Stimulated activated CD4-positive, alpha-beta T cell treated with anti-CD3 and anti-CD28 coated beads, Interleukin-4, amount 100 ng/mL, for 1 hour (primary cell): ENCODE data around the gene SYNC.
"Not testable (repeated sequence)": the region's sequence is repeated elsewhere in the genome, so short reads cannot be mapped to it uniquely, and the experiment has no call there.

ENCODE experiments used
- DNase-seq: peaks from one replicate; pipeline ENCODE4 v3.0.0-alpha.2; 2020

Gene SYNC

GRCh38 chr1:32724678-32725614 lies 22.4 kb upstream of the SYNC start:
- DNase-seq: peak; percentile 21

- no peak for DNase-seq
These were observed 17.2 kb upstream of the SYNC start for GRCh38 chr1:32719681-32720275.

DNA sequence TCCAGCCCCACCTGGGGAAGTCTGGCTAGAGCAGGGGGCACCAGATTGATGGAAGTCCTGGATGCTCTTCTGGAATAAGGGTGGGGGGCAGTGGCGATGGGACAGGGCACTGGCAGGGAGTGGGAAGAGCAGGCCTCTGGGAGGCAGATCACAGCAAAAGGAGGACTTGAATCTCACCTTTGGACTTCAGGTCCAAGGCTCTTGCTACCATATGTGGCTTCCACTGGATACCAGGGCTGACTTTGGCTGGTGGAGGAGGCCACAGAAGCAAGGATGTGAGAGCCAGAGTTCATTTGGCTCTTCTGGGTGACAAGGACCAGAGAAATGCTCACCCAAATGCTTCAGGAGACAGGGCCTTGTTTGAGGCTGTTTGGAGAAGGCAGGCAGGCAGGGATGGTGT lies 16.0 kb upstream of the SYNC start:
- no peak for DNase-seq

GRCh38 chr1:32718036-32718435 lies 15.5 kb upstream of the SYNC start:
- no peak for DNase-seq

GRCh38 chr1:32717503-32717902 lies 14.9 kb upstream of the SYNC start:
- DNase-seq: no peak

DNA sequence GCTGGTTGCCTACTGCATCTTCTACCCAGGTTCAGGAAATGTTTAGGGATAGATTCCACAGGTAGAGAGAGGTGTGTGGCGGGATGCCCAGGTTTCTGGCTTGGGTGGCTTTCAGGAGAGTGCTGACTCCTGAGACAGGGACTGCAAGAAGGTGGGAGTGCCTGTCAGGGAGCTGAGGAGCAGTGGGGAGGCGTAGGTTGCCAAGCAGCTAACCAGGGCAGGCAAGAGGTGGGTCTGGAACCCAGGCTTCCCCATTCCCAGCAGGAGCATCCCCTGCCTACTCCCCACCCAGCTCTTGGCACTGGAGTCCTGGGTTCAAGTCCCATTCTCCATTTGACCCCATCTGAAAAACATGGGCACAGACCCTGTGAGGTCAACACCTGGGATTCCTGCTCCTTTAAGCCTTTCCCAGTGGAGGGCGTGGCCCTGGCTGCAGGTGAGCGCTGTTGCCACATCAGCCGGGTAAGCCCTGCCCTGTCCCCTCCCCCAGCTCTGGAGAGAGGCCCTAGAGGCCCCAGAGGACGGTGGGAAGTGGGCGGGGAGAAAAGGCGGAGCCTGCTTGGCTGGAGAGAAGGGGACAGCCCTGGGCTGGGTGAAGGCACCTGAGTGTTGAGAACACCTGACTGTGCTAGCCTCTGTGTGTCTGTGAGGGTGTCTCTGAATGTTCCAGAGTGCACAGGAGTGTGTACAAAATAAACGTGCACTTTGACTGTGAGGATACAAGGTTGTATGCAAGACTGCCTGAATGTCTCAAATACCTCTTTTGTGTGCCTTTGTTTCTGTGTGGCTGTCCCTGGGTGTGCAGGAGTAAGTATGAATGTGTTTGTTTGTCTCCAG lies 14.0 kb upstream of the SYNC start:
- peak; percentile 59 for DNase-seq

DNA sequence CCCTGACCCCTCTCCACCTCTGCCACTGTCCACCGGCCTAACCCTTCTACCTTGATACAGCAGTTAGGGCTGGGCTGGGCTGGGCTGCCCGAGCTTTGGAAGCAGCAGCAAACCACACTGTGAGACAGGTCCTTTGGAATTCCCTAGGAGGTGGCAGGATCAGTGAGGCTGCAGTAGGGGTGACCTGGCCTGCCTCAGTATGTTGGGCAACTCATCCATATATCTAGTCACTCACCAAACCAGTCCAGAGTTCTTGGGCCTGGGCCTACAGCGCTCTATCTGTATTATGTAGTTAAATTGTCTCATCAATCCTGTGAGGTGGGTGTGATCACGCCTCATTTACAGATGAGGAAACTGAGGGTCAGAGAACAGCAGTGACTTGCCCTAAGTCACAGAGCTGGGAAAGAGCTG lies 13.3 kb upstream of the SYNC start:
- no peak for DNase-seq

DNA sequence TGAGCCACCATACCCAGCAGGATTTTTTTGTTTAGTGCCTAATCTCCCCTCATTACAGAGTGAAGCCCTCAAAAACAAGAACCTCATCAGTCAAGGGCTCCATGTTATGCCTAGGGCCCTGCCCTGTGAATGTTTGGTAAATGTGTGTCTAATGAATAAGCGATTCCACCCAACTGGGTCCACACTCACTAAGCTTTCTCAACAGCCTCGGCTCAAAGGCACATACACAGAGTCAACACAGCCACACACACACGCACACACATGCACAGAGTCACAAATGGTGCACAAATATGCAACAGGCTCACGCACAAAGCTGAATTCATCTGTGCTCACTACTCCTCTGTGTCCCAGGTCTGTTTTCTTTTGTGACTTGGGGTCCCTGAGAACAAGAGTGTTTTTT lies 11.7 kb upstream of the SYNC start:
- no peak for DNase-seq

DNA sequence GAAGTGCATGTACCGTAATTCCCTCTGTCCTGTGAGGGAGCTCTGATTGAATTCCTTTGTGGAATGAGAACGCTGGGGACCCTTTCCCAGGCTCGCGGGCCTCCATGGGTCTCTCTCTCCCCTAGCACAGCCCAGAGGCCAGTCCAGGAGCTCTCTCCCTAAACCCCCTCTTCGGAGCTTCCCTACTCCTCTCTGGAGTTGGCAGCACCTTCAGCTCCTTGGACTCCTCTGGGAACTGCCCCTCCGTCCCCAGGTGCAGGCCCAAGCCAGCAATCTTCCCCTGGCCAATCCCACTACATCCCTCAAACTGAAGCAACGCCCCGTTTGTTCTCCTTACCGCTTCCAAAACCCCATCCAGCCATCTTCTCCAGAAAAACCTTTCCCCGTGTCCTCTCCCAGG lies 10.5 kb upstream of the SYNC start:
- no peak for DNase-seq

DNA sequence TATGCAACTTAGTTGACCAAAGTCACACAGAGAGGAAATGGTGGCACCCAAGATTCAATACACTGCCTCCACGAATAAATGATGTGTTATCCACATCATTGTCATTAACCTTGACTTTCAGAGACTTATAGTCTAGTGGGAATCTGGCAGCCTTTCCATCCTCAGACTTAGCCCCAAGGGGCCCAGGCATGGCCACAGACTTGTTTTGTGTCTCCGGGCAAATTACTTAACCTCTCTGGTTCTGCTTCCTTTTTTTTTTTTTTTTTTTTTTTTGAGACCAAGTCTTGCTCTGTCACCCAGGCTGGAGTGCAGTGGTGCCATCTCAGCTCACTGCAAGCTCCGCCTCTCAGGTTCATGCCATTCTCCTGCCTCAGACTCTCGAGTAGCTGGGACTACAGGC lies 8.7 kb upstream of the SYNC start:
- DNase-seq: not testable (repeated sequence)

- DNase-seq: no peak
These were observed 6.9 kb upstream of the SYNC start for GRCh38 chr1:32709476-32709875.

DNA sequence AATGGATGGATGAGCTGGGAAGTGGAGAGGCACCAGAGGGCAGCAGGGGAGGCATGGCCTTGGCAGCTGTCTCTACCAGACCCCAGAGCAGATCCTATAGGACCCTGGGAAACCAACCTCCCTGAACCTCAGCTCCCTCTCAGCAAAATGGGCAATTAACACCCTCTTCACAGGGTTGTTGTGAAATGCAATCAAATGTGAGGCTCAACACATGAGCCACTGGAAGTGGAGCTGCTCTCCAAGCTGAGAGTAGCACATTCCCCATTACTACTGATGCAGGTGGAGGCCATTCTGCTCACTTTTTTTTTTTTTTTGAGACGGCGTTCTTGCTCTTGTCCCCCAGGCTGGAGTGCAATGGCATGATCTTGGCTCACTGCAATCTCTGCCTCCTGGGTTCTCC lies 6.5 kb upstream of the SYNC start:
- DNase-seq: no peak

GRCh38 chr1:32706491-32706890 lies 3.9 kb upstream of the SYNC start:
- DNase-seq: no peak

GRCh38 chr1:32705516-32705915 lies 2.9 kb upstream of the SYNC start:
- no peak for DNase-seq

- no peak for DNase-seq
These were observed 1.1 kb upstream of the SYNC start for GRCh38 chr1:32703479-32704291.

DNA sequence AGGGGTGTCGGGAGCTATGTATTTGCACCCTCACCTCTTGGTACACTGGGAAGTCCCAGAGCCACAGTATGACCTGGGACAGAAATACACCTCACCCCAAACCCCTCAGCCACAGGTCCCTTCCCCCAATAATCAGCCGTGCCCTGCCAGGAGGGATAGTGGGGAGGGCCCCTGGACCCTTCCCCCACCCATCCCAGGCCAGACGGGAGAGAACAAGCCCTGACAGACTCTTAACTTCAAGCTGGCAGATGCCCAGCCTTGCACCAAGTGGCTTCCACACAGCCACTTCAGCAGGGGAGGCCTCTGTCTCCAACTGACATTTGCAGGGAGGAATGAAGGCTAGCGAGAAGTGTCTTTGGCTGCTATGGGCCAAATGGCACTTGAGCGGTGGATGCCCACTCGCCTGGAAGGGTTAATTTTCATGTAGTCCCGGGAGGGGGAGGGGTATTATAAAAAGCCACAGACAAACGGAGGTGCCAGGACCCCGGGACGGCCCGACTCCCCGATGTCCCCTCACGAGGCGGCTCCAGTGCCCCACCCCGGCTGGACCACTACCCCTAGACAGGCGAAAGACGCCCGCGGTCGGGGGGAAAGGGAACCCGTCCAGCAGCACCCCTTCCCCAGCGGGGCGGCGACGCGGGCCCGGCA lies 495 bp downstream of the SYNC start:
- no peak for DNase-seq

- no peak for DNase-seq
These were observed 1.1 kb downstream of the SYNC start for GRCh38 chr1:32701421-32701911.

DNA sequence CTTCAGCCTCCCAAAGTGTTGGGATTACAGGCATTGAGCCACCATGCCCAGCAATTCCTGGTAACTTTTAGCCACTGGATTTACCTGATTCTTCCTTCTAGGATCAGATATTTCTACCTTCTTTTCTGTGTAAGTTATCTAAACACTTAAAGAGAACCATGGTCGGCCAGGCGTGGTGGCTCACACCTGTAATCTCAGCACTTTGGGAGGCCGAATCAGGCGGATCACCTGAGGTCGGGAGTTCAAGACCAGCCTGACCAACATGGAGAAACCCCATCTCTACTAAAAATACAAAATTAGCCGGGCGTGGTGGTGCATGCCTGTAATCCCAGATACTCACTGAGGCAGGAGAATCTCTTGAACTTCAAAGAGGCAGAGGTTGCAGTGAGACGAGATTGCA lies 5.6 kb downstream of the SYNC start:
- not testable (repeated sequence) for DNase-seq

- no peak for DNase-seq
These were observed 6.5 kb downstream of the SYNC start for GRCh38 chr1:32696041-32696440.

DNA sequence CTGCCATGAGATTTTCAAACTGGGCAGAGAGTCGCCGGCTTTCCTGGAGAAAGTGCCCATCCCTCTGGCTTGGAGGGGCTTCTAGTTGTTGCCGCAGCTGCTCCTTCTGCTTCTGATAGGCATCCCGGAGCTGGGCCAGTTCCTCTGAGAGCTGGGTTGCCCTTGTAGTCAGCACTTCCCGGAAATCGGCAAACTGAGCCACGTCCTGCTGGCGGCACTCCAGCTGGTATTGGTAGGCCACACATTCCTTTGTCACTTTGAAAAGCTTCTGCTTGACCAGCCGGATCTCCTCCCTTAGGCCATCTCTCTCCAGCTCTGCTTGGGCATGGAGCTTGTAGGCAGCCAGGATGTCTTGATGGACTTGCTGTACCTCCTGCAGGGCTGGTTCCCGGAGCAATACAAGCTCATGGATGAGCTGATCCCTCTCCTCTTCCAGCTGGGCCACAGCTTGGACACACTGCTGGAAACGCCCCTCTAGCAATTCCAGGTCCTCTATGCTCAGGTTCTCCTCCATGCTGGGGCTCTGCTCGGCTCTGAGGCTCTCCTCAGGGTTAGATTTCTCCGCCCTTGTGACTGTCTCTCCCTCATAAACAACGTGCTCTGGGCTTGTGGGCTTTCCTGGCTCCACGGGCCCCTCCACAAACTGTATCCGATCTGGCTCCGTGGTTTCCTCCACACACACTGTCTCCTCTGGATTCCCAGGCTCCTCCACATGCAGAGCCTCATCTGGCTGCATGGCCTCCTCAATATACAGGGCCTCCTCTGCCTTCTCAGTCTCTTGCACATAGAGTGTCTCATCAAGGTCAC lies 7.3 kb downstream of the SYNC start:
- no peak for DNase-seq
